ENCODE measurements around the gene ADARB2. TPM values are rescaled to one million over a fixed set of nuclear protein-coding genes. Genes with fewer than 3 reads are reported as not detected.

ADARB2 gene
- polyA plus RNA-seq, 3 donors: not detected

GRCh38 chr10:1173091-1173490, 564.2 kb downstream of the ADARB2 start:
- no peaks in the 10 kb centered on the region for H3K4me1 Mint-ChIP-seq
- WGBS (ENCODE audit: insufficient coverage): 96% methylated on average over 26 of the region's 27 CpGs
- Histone ChIP-seq H4K20me1 (ENCODE audit: insufficient read depth, low read length) (no peaks in the 10 kb centered on the region), H3K4me2 (replicated peaks; ENCODE audit: extremely low read depth, low read length, poor library complexity, severe bottlenecking) (no peak overlapping the region), H3K36me3 (replicated peaks in 1 of 2; ENCODE audit: control insufficient read depth in 1 of 2, insufficient read depth in 2 of 2, low read length in 2 of 2) (no peaks in the 10 kb centered on the region), H3K9ac (ENCODE audit: insufficient read depth, low read length, poor library complexity, severe bottlenecking) (no peak overlapping the region), H3K9me3 (replicated peaks in 1 of 2; ENCODE audit: control insufficient read depth in 1 of 2, insufficient read depth in 1 of 2, low read length in 2 of 2) (no peaks in the 10 kb centered on the region), H3K4me1 (ENCODE audit: control insufficient read depth in 1 of 2, insufficient read depth in 2 of 2, low read length in 2 of 2) (no peaks in the 10 kb centered on the region), H2AFZ (ENCODE audit: insufficient read depth, low read depth, low read length, poor library complexity, severe bottlenecking) (no peak overlapping the region), H3K27ac (ENCODE audit: low read depth in 1 of 2, low read length in 2 of 2) (no peak overlapping the region), H3K79me2 (ENCODE audit: insufficient read depth, low read length) (no peaks in the 10 kb centered on the region), H3K27me3 (ENCODE audit: control insufficient read depth in 2 of 2, insufficient read depth in 2 of 2, low read length in 2 of 2) (no peaks in the 10 kb centered on the region), H3K4me3 (replicated peaks in 1 of 3; ENCODE audit: low read depth in 2 of 3, low read length in 3 of 3) (no peak overlapping the region)
- no peak overlapping the region for H3K4me3 Mint-ChIP-seq
- DNase-seq: no peak
- H3K27me3 Mint-ChIP-seq (ENCODE audit: low read depth in 3 of 3): peaks cover 3 to 6% (median 3%) of the 10 kb centered on the region in 3 donors
- H3K9me3 Mint-ChIP-seq: no peaks in the 10 kb centered on the region
- H3K36me3 Mint-ChIP-seq: no peaks in the 10 kb centered on the region
- H3K27ac Mint-ChIP-seq: no peak overlapping the region
- TF ChIP-seq CTCF (IDR thresholded peaks at IDR 0.05): no peak
- intact Hi-C loops (cut with micrococcal nuclease): no loop called here

- Histone ChIP-seq H2AFZ (ENCODE audit: insufficient read depth, low read depth, low read length, poor library complexity, severe bottlenecking) (no peak overlapping the region), H3K4me3 (replicated peaks in 1 of 3; ENCODE audit: low read depth in 2 of 3, low read length in 3 of 3) (no peak overlapping the region), H3K36me3 (replicated peaks in 1 of 2; ENCODE audit: control insufficient read depth in 1 of 2, insufficient read depth in 2 of 2, low read length in 2 of 2) (no peaks in the 10 kb centered on the region), H4K20me1 (ENCODE audit: insufficient read depth, low read length) (no peaks in the 10 kb centered on the region), H3K4me2 (replicated peaks; ENCODE audit: extremely low read depth, low read length, poor library complexity, severe bottlenecking) (no peak overlapping the region), H3K4me1 (ENCODE audit: control insufficient read depth in 1 of 2, insufficient read depth in 2 of 2, low read length in 2 of 2) (no peaks in the 10 kb centered on the region), H3K27ac (ENCODE audit: low read depth in 1 of 2, low read length in 2 of 2) (no peak overlapping the region), H3K9me3 (replicated peaks in 1 of 2; ENCODE audit: control insufficient read depth in 1 of 2, insufficient read depth in 1 of 2, low read length in 2 of 2) (no peaks in the 10 kb centered on the region), H3K79me2 (ENCODE audit: insufficient read depth, low read length) (no peaks in the 10 kb centered on the region), H3K9ac (ENCODE audit: insufficient read depth, low read length, poor library complexity, severe bottlenecking) (no peak overlapping the region), H3K27me3 (ENCODE audit: control insufficient read depth in 2 of 2, insufficient read depth in 2 of 2, low read length in 2 of 2) (no peaks in the 10 kb centered on the region)
- WGBS (ENCODE audit: insufficient coverage): 82% methylated on average over 9 of the region's 15 CpGs
- intact Hi-C loops (cut with micrococcal nuclease): no loop called here
- no peak for TF ChIP-seq CTCF (IDR thresholded peaks at IDR 0.05)
- Mint-ChIP-seq H3K4me1 (no peaks in the 10 kb centered on the region), H3K4me3 (no peak overlapping the region), H3K36me3 (no peaks in the 10 kb centered on the region), H3K27me3 (ENCODE audit: low read depth in 3 of 3) (peaks cover 3 to 6% (median 3%) of the 10 kb centered on the region in 3 donors), H3K27ac (no peak overlapping the region), H3K9me3 (no peaks in the 10 kb centered on the region)
- no peak for DNase-seq
Observed at GRCh38 chr10:1172256-1172984, 564.9 kb downstream of the ADARB2 start.
